HG02852 (cell line): ENCODE measurements around the gene SLCO2B1.

Experiments
- ATAC-seq: cut with Tn5 transposase; IDR thresholded peaks from one replicate; pipeline ENCODE4 v1.9.1; 2021; ENCODE audit warnings: mild to moderate bottlenecking, moderate library complexity; ENCODE audit not compliant: unreplicated experiment

Gene SLCO2B1

GRCh38 chr11:75246006-75246670 lies 95.2 kb downstream of the SLCO2B1 start:
- ATAC-seq: no peak

- ATAC-seq: no peak
Measured at GRCh38 chr11:75246671-75247350, 95.9 kb downstream of the SLCO2B1 start.

- no peak for ATAC-seq
Measured at GRCh38 chr11:75248924-75249256, 98.0 kb downstream of the SLCO2B1 start.

- ATAC-seq: no peak
Measured at GRCh38 chr11:75249704-75250103, 98.8 kb downstream of the SLCO2B1 start.

- ATAC-seq: no peak
Measured at GRCh38 chr11:75254326-75254725, 103.4 kb downstream of the SLCO2B1 start.
